ENCODE data around the gene RMDN2. TPM values are rescaled to one million over a fixed set of nuclear protein-coding genes. Genes with fewer than 3 reads are reported as not detected.

The RMDN2 gene
- total and polyA plus RNA-seq, 9 of the 15 experiments (the other 6 are each of a cell fraction or from before 2014, with no cell fraction given) = 1.5 to 4.3 (median 2.3) TPM

GRCh38 chr2:37925063-37925897, at the start of gene RMDN2 (continued):
- TF ChIP-seq NCOA1 (IDR thresholded peaks at IDR 0.05; ENCODE audit: low read depth) (peak; percentile 76), TEAD4 (IDR thresholded peaks at IDR 0.05; ENCODE audit: low read length) (no peak), TEAD4 (CRISPR knock-in tag; IDR thresholded peaks at IDR 0.05; ENCODE audit: borderline replicate concordance) (peak; percentile 52; the same call in 1 of the 2 replicates), RBBP5 (IDR thresholded peaks at IDR 0.05; ENCODE audit: borderline replicate concordance, insufficient read depth, low read length, poor library complexity, severe bottlenecking) (peak; percentile 80), ARID4B (CRISPR knock-in tag; IDR thresholded peaks at IDR 0.05) (peak; percentile 92; the same call in 1 of the 2 replicates), HOXB6 (CRISPR knock-in tag; IDR thresholded peaks at IDR 0.05; ENCODE audit: borderline replicate concordance) (no peak), SFPQ (IDR thresholded peaks at IDR 0.05; ENCODE audit: low read depth, low read length) (no peak), BACH1 (tag; IDR thresholded peaks at IDR 0.05) (no peak), ELF2 (CRISPR knock-in tag; IDR thresholded peaks at IDR 0.05) (peak; percentile 81), SMARCA5 (IDR thresholded peaks at IDR 0.05) (no peak), CCAR2 (IDR thresholded peaks at IDR 0.05; ENCODE audit: low read depth, low read length) (no peak), PRDM10 (IDR thresholded peaks at IDR 0.05; ENCODE audit: partially characterized antibody) (peak; percentile 24)
- TF ChIP-seq, protein P1, sequence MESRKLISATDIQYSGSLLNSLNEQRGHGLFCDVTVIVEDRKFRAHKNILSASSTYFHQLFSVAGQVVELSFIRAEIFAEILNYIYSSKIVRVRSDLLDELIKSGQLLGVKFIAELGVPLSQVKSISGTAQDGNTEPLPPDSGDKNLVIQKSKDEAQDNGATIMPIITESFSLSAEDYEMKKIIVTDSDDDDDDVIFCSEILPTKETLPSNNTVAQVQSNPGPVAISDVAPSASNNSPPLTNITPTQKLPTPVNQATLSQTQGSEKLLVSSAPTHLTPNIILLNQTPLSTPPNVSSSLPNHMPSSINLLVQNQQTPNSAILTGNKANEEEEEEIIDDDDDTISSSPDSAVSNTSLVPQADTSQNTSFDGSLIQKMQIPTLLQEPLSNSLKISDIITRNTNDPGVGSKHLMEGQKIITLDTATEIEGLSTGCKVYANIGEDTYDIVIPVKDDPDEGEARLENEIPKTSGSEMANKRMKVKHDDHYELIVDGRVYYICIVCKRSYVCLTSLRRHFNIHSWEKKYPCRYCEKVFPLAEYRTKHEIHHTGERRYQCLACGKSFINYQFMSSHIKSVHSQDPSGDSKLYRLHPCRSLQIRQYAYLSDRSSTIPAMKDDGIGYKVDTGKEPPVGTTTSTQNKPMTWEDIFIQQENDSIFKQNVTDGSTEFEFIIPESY (CRISPR knock-in tag; IDR thresholded peaks at IDR 0.05) = peak; percentile 71; the same call in 1 of the 2 replicates

Measured in K562 (cell line).